Measurements from ENCODE around the gene SUSD2. TPM values are rescaled to one million over a fixed set of nuclear protein-coding genes. Genes with fewer than 3 reads are reported as not detected.

SUSD2 gene
- polyA plus RNA-seq, 1 donor (not counting 4 experiments of a cell fraction or from before 2014, with no cell fraction given) = 0.01 TPM

DNA sequence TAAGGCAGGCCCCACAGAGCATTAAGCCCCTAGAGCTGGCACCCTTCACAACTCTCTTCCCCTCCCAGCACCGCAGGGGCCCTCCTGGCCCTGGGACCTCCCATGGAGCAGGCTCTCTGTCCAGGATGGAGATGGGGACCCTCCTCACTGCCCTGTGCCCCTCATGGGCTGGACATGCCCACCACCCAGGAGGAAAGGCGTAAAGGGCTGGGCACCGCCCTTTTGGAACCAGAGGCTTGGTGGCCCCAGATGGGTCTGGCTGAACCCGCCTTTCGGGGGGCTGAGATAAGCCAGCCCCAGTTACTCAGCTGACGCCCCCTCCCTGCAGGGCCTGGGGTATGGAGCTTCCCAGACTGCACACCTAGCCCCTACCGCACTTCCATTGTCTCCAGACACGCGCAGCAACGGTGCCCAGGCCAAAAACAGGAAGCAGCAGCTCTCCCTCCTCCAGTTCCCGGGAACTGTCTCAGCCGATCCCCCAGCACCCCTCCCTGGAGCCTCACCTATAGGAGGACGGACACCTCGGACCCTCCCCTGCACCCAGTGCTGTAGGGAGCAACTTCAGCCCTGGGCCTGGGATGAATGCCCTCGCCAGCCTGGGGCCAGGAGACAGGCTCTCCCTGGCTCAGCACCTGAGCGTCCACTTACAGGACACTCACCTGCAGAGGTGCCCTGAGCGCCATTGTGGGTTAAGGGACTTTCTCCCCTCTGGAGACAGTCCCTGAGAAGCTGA is 1.6 kb upstream of the SUSD2 start:
- H3K4me3 ChIP-seq (ENCODE audit: control insufficient read depth in 2 of 3, extremely low read depth in 1 of 3, insufficient read depth in 2 of 3, low read depth in 1 of 3, low read length in 3 of 3) = no peak overlapping the region
- H3K27ac ChIP-seq (ENCODE audit: control insufficient read depth, insufficient read depth, low read length) = no peak overlapping the region
- no peak for FAIRE-seq
- no peaks in the 10 kb centered on the region for H4K20me1 ChIP-seq (ENCODE audit: control insufficient read depth, extremely low read depth, insufficient read depth, low read length)
- H3K79me2 ChIP-seq (ENCODE audit: control insufficient read depth, insufficient read depth, low read length) = no peaks in the 10 kb centered on the region
- no peak overlapping the region for H3K4me2 ChIP-seq (ENCODE audit: control insufficient read depth, extremely low read depth, insufficient read depth, low read depth, low read length)
- TF ChIP-seq EZH2 (IDR thresholded peaks at IDR 0.05; ENCODE audit: low read length) = no peak
- TF ChIP-seq, protein P1, sequence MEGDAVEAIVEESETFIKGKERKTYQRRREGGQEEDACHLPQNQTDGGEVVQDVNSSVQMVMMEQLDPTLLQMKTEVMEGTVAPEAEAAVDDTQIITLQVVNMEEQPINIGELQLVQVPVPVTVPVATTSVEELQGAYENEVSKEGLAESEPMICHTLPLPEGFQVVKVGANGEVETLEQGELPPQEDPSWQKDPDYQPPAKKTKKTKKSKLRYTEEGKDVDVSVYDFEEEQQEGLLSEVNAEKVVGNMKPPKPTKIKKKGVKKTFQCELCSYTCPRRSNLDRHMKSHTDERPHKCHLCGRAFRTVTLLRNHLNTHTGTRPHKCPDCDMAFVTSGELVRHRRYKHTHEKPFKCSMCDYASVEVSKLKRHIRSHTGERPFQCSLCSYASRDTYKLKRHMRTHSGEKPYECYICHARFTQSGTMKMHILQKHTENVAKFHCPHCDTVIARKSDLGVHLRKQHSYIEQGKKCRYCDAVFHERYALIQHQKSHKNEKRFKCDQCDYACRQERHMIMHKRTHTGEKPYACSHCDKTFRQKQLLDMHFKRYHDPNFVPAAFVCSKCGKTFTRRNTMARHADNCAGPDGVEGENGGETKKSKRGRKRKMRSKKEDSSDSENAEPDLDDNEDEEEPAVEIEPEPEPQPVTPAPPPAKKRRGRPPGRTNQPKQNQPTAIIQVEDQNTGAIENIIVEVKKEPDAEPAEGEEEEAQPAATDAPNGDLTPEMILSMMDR (optimal IDR thresholded peaks at IDR 0.05 in 1 of 3, IDR thresholded peaks at IDR 0.05 in 1 of 3, conservative IDR thresholded peaks at IDR 0.05 in 1 of 3; ENCODE audit: extremely low read depth in 1 of 3, insufficient read depth in 2 of 3, low read length in 3 of 3) = no peak
- no peaks in the 10 kb centered on the region for H3K9me3 ChIP-seq (ENCODE audit: control insufficient read depth, low read depth, low read length)
- no peaks in the 10 kb centered on the region for H3K4me1 ChIP-seq (ENCODE audit: control insufficient read depth, extremely low read depth, insufficient read depth, low read length)
- no peak overlapping the region for H2AFZ ChIP-seq (ENCODE audit: control insufficient read depth, low read length)
- H3K36me3 ChIP-seq (ENCODE audit: control insufficient read depth in 2 of 2, extremely low read depth in 1 of 2, insufficient read depth in 2 of 2, low read length in 2 of 2) = peaks cover 0 to 2% of the 10 kb centered on the region in 2 experiments
- H3K9ac ChIP-seq (ENCODE audit: control insufficient read depth, extremely low read depth, insufficient read depth, low read length) = no peak overlapping the region
- no peaks in the 10 kb centered on the region for H3K27me3 ChIP-seq (ENCODE audit: control insufficient read depth, extremely low read depth, insufficient read depth, low read length)
- no peaks in the 10 kb centered on the region for H3K9me1 ChIP-seq (ENCODE audit: control insufficient read depth, extremely low read depth, insufficient read depth, low read length)
- DNase-seq (ENCODE audit: low read depth, low spot score) = no peak
- dilution Hi-C loops (cut with MboI; ENCODE audit: extremely low pct_ligation_motif_present, low sequenced_read_pairs) = no loop called here

DNA sequence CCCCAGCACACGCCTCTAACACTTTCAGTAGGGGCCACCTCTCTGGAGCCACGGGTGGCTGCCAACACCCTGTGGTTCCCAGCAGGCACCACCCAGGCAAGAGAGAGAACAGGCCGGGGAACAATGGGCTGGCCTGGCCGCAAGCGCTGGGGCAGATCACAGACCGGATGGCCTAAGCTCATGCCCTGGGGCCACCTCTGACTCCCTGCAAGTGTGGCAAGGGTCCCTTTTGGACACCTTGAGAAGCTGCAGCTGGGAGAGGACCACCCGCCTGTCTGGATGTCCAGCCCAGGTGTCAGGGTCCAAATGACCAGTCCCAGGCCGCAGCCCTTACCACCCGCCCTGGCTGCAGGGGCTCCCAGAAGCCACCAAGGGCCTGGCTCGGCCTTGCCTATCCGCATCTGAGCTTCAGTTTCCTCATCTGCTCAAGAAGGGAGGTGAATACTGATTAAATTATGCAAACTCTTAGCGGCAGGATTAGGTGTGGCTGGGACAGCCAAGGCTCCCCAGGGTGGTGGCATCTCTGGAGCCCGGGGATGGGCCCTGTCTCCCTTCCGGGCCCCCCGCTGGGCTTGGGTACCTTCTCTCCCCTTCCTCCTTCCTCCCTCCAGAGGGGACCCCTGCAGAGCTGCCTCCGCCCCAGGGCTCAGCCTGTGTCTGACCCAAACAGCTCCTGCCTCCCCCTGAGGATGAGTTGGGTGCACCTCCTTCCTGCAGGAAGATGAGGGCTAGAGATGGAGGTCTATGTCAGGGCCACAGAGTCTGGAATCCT is 785 bp upstream of the SUSD2 start:
- no peak for TF ChIP-seq EZH2 (IDR thresholded peaks at IDR 0.05; ENCODE audit: low read length)
- TF ChIP-seq, protein P1 (optimal IDR thresholded peaks at IDR 0.05 in 1 of 3, IDR thresholded peaks at IDR 0.05 in 1 of 3, conservative IDR thresholded peaks at IDR 0.05 in 1 of 3; ENCODE audit: extremely low read depth in 1 of 3, insufficient read depth in 2 of 3, low read length in 3 of 3) = no peak
- Histone ChIP-seq H3K9me3 (ENCODE audit: control insufficient read depth, low read depth, low read length) (no peaks in the 10 kb centered on the region), H3K4me1 (ENCODE audit: control insufficient read depth, extremely low read depth, insufficient read depth, low read length) (no peaks in the 10 kb centered on the region), H3K4me2 (ENCODE audit: control insufficient read depth, extremely low read depth, insufficient read depth, low read depth, low read length) (no peak overlapping the region), H4K20me1 (ENCODE audit: control insufficient read depth, extremely low read depth, insufficient read depth, low read length) (no peaks in the 10 kb centered on the region), H3K36me3 (ENCODE audit: control insufficient read depth in 2 of 2, extremely low read depth in 1 of 2, insufficient read depth in 2 of 2, low read length in 2 of 2) (no peaks in the 10 kb centered on the region), H3K4me3 (ENCODE audit: control insufficient read depth in 2 of 3, extremely low read depth in 1 of 3, insufficient read depth in 2 of 3, low read depth in 1 of 3, low read length in 3 of 3) (no peak overlapping the region), H3K79me2 (ENCODE audit: control insufficient read depth, insufficient read depth, low read length) (no peaks in the 10 kb centered on the region), H3K27me3 (ENCODE audit: control insufficient read depth, extremely low read depth, insufficient read depth, low read length) (no peaks in the 10 kb centered on the region), H3K9me1 (ENCODE audit: control insufficient read depth, extremely low read depth, insufficient read depth, low read length) (no peaks in the 10 kb centered on the region), H3K27ac (ENCODE audit: control insufficient read depth, insufficient read depth, low read length) (no peak overlapping the region), H3K9ac (ENCODE audit: control insufficient read depth, extremely low read depth, insufficient read depth, low read length) (no peak overlapping the region), H2AFZ (ENCODE audit: control insufficient read depth, low read length) (no peak overlapping the region)
- FAIRE-seq (no peak), DNase-seq (ENCODE audit: low read depth, low spot score) (no peak)
- dilution Hi-C loops (cut with MboI; ENCODE audit: extremely low pct_ligation_motif_present, low sequenced_read_pairs) = no loop called here

Data from keratinocyte (primary cell).